Naive B cell (primary cell): ENCODE data around the gene LRFN4. TPM values are rescaled to one million over a fixed set of nuclear protein-coding genes. Genes with fewer than 3 reads are reported as not detected.

Experiments used
- ATAC-seq, 2 donors: fragments of 150-1000 bp; cut with Tn5 transposase; 2 replicates each; pipeline ENCODE4 v1.10.0; 2021; ENCODE audit warnings: low read depth in 2 of 2, mild to moderate bottlenecking in 2 of 2, moderate library complexity in 2 of 2
- DNase-seq: peaks from one replicate; pipeline ENCODE4 v3.0.0; 2022
- H3K27ac Mint-ChIP-seq, 6 donors: one replicate each; pipeline ENCODE4 v1.8.0; 2020 to 2022; ENCODE audit warnings: mild to moderate bottlenecking in 6 of 6, mixed read lengths in 6 of 6, moderate library complexity in 5 of 6, inconsistent platforms in 2 of 6
- H3K27me3 Mint-ChIP-seq, 3 donors: one replicate each; pipeline ENCODE4 v1.8.0; 2021 to 2022; ENCODE audit warnings: mixed read lengths in 3 of 3, mild to moderate bottlenecking in 1 of 3
- H3K36me3 Mint-ChIP-seq, 2 donors: one replicate each; pipeline ENCODE4 v1.8.0; 2020 to 2022; ENCODE audit warnings: mixed read lengths in 2 of 2, inconsistent platforms in 1 of 2, mild to moderate bottlenecking in 1 of 2
- H3K4me1 Mint-ChIP-seq, 3 donors: one replicate each; pipeline ENCODE4 v1.8.0; 2020 to 2022; ENCODE audit warnings: mixed read lengths in 3 of 3, inconsistent platforms in 1 of 3, mild to moderate bottlenecking in 1 of 3, moderate library complexity in 1 of 3
- H3K4me3 Mint-ChIP-seq, 8 donors: one replicate each; pipeline ENCODE4 v1.8.0; 2020 to 2022; ENCODE audit warnings: mild to moderate bottlenecking in 8 of 8, mixed read lengths in 8 of 8, moderate library complexity in 8 of 8, inconsistent platforms in 2 of 8
- H3K9me3 Mint-ChIP-seq, 7 donors: one replicate each; pipeline ENCODE4 v1.8.0; 2020 to 2022; ENCODE audit warnings: mixed read lengths in 7 of 7, mild to moderate bottlenecking in 5 of 7, inconsistent platforms in 2 of 7, moderate library complexity in 1 of 7
- polyA plus RNA-seq, 6 donors: library from polyadenylated mRNA; unstranded; fragments of 300-500 nt; fragmentation: Illumina TruSeq; gene quantifications; one replicate each; pipeline ENCODE4 v1.2.3, GENCODE V29; 2021; ENCODE audit warnings: low read depth in 6 of 6

Gene LRFN4
- polyA plus RNA-seq, 6 donors from 2014 or later = 0.19 to 1.7 (median 0.70) TPM

DNA sequence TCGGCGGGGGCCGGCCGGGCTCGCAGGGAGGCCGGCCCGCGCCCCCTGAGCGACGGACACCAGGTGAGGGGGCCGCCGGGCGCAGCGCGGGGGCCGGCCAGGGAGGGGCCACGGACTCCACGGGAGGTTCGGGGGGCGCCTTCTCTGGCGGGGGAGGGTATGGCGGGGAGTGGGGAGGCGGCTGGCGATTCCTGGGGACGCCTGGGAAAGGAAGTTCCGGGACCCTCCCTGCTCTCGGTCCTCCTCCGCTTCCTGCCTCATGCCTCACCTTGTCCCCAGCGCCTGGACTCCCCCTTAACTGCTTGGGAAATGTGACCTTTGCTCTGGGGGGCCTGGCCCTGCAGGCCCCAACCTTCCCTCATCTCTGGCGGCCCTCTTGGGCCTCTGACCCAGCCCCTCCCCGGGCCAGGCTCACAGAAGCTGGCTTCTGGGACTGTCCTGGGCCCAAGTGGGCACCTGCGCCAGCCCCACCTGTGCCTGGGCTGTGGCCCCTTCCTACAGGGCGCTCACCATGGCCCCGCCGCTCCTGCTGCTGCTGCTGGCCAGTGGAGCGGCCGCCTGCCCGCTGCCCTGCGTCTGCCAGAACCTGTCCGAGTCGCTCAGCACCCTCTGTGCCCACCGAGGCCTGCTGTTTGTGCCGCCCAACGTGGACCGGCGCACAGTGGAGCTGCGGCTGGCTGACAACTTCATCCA lies 516 bp downstream of the LRFN4 start:
- Mint-ChIP-seq H3K9me3 (peaks cover 0 to 2% (median 0%) of the 10 kb centered on the region in 7 donors), H3K4me1 (peaks cover 4 to 12% (median 7%) of the 10 kb centered on the region in 3 donors), H3K27ac (peak overlapping the region in 2 of 6 donors; percentile 29 to 76), H3K36me3 (no peaks in the 10 kb centered on the region), H3K27me3 (no peaks in the 10 kb centered on the region), H3K4me3 (peak overlapping the region; percentile 63 to 93 (median 78))
- DNase-seq = no peak
- ATAC-seq = no peak

DNA sequence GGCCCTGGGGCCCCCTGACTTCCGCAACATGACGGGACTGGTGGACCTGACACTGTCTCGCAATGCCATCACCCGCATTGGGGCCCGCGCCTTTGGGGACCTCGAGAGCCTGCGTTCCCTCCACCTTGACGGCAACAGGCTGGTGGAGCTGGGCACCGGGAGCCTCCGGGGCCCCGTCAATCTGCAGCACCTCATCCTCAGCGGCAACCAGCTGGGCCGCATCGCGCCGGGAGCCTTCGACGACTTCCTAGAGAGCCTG lies 992 bp downstream of the LRFN4 start:
- Mint-ChIP-seq H3K4me1 (peaks cover 4 to 12% (median 7%) of the 10 kb centered on the region in 3 donors), H3K4me3 (peak overlapping the region; percentile 59 to 93 (median 76)), H3K9me3 (peaks cover 0 to 2% (median 0%) of the 10 kb centered on the region in 7 donors), H3K27me3 (no peaks in the 10 kb centered on the region), H3K27ac (peak overlapping the region in 1 of 6 donors; percentile 14), H3K36me3 (no peaks in the 10 kb centered on the region)
- ATAC-seq = no peak
- no peak for DNase-seq

DNA sequence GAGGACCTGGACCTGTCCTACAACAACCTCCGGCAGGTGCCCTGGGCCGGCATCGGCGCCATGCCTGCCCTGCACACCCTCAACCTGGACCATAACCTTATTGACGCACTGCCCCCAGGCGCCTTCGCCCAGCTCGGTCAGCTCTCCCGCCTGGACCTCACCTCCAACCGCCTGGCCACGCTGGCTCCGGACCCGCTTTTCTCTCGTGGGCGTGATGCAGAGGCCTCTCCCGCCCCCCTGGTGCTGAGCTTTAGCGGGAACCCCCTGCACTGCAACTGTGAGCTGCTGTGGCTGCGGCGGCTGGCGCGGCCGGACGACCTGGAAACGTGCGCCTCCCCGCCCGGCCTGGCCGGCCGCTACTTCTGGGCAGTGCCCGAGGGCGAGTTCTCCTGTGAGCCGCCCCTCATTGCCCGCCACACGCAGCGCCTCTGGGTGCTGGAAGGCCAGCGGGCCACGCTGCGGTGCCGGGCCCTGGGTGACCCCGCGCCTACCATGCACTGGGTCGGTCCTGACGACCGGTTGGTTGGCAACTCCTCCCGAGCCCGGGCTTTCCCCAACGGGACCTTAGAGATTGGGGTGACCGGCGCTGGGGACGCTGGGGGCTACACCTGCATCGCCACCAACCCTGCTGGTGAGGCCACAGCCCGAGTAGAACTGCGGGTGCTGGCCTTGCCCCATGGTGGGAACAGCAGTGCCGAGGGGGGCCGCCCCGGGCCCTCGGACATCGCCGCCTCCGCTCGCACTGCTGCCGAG lies 1.5 kb downstream of the LRFN4 start:
- DNase-seq = no peak
- Mint-ChIP-seq H3K4me3 (peak overlapping the region; percentile 50 to 93 (median 72)), H3K27ac (peak overlapping the region in 1 of 6 donors; percentile 14), H3K36me3 (no peaks in the 10 kb centered on the region), H3K27me3 (no peaks in the 10 kb centered on the region), H3K4me1 (peaks cover 4 to 12% (median 7%) of the 10 kb centered on the region in 3 donors), H3K9me3 (peaks cover 0 to 2% (median 0%) of the 10 kb centered on the region in 7 donors)
- ATAC-seq = no peak

DNA sequence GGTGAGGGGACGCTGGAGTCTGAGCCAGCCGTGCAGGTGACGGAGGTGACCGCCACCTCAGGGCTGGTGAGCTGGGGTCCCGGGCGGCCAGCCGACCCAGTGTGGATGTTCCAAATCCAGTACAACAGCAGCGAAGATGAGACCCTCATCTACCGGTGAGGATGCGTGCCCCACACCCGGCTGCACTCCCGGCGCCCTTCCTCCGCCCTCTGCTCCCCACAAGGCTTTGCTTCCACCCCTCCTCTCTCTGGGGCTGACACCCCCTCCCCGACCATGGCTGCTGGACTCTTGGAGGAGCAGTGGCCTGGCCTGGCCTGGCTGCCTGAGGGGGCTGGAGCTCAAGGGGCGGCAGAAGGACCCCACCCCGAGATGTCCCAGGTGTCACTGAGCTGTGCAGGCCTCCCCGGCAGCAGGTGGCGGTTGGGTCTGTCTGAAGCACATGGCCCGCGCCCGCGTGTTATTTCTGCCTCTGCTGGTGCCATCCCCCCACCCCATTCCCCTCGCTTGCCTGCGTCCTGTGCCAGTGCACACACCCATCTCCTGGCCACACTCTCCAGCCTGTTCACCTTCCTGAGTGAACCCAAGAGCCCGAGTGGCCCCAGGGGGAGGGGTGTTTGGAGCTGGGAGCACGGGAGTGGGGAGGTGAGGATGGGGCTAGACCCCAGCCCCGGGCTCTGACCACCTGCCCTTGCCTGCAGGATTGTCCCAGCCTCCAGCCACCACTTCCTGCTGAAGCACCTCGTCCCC lies 2.2 kb downstream of the LRFN4 start:
- Mint-ChIP-seq H3K9me3 (peaks cover 0 to 2% (median 0%) of the 10 kb centered on the region in 7 donors), H3K36me3 (no peaks in the 10 kb centered on the region), H3K4me1 (peaks cover 4 to 12% (median 7%) of the 10 kb centered on the region in 3 donors), H3K4me3 (no peak overlapping the region), H3K27ac (no peak overlapping the region), H3K27me3 (no peaks in the 10 kb centered on the region)
- DNase-seq (no peak), ATAC-seq (no peak)

- DNase-seq = no peak
- ATAC-seq = no peak
- Mint-ChIP-seq H3K36me3 (no peaks in the 10 kb centered on the region), H3K9me3 (peaks cover 0 to 2% (median 0%) of the 10 kb centered on the region in 7 donors), H3K27me3 (no peaks in the 10 kb centered on the region), H3K27ac (no peak overlapping the region), H3K4me1 (peaks cover 8 to 12% (median 9%) of the 10 kb centered on the region in 3 donors), H3K4me3 (peak overlapping the region in 1 of 8 donors; percentile 51)
Measured at GRCh38 chr11:66859686-66860448, 3.0 kb downstream of the LRFN4 start.

GRCh38 chr11:66860449-66860831 lies 3.6 kb downstream of the LRFN4 start:
- Mint-ChIP-seq H3K27me3 (no peaks in the 10 kb centered on the region), H3K4me3 (peak overlapping the region in 1 of 8 donors; percentile 51)

DNA sequence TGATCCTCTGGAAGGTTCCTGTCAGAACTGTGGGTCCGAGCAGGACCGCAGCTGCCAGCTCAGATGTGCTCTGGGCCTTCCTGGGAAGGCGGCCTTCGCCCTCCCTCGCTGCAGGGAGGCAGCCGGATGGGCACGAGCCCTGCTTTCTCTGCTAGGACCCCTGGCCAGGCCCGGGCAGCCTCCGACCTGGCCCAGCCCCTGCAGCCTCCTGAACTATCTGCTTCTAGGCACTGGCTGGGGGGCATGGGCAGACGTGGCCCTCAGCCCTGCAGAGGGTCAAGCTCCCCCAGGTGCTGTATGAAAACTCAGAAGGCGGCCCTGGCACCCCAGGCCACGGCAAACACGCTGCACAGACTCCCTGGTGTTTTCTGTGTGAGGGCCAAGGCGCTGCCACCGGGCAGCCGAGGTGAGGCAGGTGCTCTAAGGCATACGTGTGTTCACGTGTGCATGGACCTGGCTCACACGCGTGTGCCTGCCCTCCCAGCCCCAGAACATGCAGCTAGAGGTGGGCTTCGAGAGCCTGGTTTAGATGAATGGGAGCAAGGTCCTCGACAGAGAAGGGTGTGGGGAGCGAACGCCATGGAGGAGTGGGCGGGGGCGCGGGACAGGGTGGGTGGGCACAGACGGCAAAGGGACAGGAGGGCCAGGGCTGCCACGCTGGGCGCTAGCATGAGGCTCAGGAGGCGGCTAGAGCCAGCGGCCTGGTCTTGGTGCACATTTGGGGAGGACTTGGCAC lies 4.3 kb downstream of the LRFN4 start:
- H3K36me3 Mint-ChIP-seq = no peaks in the 10 kb centered on the region
- no peaks in the 10 kb centered on the region for H3K9me3 Mint-ChIP-seq
- DNase-seq (no peak), ATAC-seq (no peak)
- peaks cover 0 to 6% (median 4%) of the 10 kb centered on the region in 3 donors for H3K4me1 Mint-ChIP-seq
- no peak overlapping the region for H3K27ac Mint-ChIP-seq
- H3K27me3 Mint-ChIP-seq = no peaks in the 10 kb centered on the region
- H3K4me3 Mint-ChIP-seq = no peak overlapping the region

More at GRCh38 chr11:66860449-66860831, 3.6 kb downstream of the LRFN4 start:
- Mint-ChIP-seq H3K9me3 (peaks cover 0 to 2% (median 0%) of the 10 kb centered on the region in 7 donors), H3K36me3 (no peaks in the 10 kb centered on the region), H3K27ac (no peak overlapping the region), H3K4me1 (peaks cover 6 to 11% (median 8%) of the 10 kb centered on the region in 3 donors)
- ATAC-seq = no peak
- DNase-seq = no peak

GRCh38 chr11:66861774-66862558 lies 5.1 kb downstream of the LRFN4 start:
- no peak overlapping the region for H3K4me3 Mint-ChIP-seq
- no peak for ATAC-seq
- no peaks in the 10 kb centered on the region for H3K36me3 Mint-ChIP-seq
- DNase-seq = no peak
- H3K27ac Mint-ChIP-seq = no peak overlapping the region
- no peaks in the 10 kb centered on the region for H3K9me3 Mint-ChIP-seq
- H3K4me1 Mint-ChIP-seq = peaks cover 0 to 6% (median 4%) of the 10 kb centered on the region in 3 donors
- no peaks in the 10 kb centered on the region for H3K27me3 Mint-ChIP-seq

- no peaks in the 10 kb centered on the region for H3K36me3 Mint-ChIP-seq
- peak overlapping the region in 1 of 8 donors; percentile 39 for H3K4me3 Mint-ChIP-seq
Measured at GRCh38 chr11:66862559-66863037, 5.7 kb downstream of the LRFN4 start.

GRCh38 chr11:66863428-66864125 lies 6.7 kb downstream of the LRFN4 start:
- Mint-ChIP-seq H3K36me3 (no peaks in the 10 kb centered on the region), H3K27ac (no peak overlapping the region), H3K4me3 (peak overlapping the region in 1 of 8 donors; percentile 70), H3K9me3 (no peaks in the 10 kb centered on the region), H3K27me3 (no peaks in the 10 kb centered on the region), H3K4me1 (peaks cover 5 to 7% (median 6%) of the 10 kb centered on the region in 3 donors)
- ATAC-seq = no peak
- no peak for DNase-seq

More at GRCh38 chr11:66862559-66863037, 5.7 kb downstream of the LRFN4 start:
- no peaks in the 10 kb centered on the region for H3K9me3 Mint-ChIP-seq
- peaks cover 0 to 6% (median 4%) of the 10 kb centered on the region in 3 donors for H3K4me1 Mint-ChIP-seq
- no peak for ATAC-seq
- no peak for DNase-seq
- H3K27me3 Mint-ChIP-seq = no peaks in the 10 kb centered on the region
- H3K27ac Mint-ChIP-seq = no peak overlapping the region

DNA sequence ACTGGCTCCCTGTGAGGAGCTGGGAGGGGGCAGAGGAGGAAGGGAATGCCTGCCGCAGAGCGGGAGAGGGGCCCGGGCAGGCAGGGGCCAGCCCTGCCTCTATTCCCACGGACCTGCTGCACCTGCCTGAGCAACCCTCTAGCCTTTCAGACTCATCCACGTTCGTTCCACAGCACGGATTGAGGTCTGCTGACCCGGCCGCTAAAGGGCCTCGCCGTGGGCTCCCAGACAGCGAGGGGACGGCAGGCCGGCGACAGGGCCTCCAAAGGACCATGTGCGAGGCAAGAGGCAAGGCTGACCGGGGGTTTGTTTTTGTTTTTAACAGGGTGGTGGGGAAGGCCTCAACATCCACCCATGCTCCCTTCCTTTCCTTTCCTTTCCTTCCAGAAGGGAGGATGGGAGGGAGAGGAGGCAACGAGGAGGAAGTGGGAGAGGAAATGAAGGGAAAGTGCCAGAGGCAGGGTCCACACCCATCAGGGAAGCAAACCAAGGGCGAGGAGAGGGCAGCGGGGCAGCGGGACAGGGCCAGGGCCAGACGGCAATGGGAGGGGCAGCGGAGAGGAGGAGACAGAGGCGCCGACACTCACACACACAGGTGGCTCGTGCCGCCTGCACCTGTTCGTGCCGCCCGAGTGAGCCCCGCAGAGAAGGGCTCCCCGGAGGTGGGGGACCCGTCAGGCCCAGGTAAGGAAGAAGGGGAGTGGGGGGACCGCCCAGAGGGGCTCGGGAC lies 7.5 kb downstream of the LRFN4 start:
- Mint-ChIP-seq H3K4me3 (no peak overlapping the region), H3K27me3 (no peaks in the 10 kb centered on the region), H3K36me3 (no peaks in the 10 kb centered on the region), H3K27ac (peak overlapping the region in 1 of 6 donors; percentile 74), H3K4me1 (peaks cover 8 to 14% (median 13%) of the 10 kb centered on the region in 3 donors), H3K9me3 (no peaks in the 10 kb centered on the region)
- ATAC-seq = no peak
- no peak for DNase-seq
